GM19397 (cell line): ENCODE results near the gene DCTN2.
A peak's percentile ranks its signal among the peaks of the same experiment; 100 is the strongest.
"Not testable (repeated sequence)": the region's sequence is repeated elsewhere in the genome, so short reads cannot be mapped to it uniquely, and the experiment has no call there.

Experiments
- ATAC-seq: cut with Tn5 transposase; IDR thresholded peaks from one replicate; pipeline ENCODE4 v1.9.1; 2021; ENCODE audit warnings: mild to moderate bottlenecking, moderate library complexity; ENCODE audit not compliant: unreplicated experiment

The DCTN2 gene

DNA sequence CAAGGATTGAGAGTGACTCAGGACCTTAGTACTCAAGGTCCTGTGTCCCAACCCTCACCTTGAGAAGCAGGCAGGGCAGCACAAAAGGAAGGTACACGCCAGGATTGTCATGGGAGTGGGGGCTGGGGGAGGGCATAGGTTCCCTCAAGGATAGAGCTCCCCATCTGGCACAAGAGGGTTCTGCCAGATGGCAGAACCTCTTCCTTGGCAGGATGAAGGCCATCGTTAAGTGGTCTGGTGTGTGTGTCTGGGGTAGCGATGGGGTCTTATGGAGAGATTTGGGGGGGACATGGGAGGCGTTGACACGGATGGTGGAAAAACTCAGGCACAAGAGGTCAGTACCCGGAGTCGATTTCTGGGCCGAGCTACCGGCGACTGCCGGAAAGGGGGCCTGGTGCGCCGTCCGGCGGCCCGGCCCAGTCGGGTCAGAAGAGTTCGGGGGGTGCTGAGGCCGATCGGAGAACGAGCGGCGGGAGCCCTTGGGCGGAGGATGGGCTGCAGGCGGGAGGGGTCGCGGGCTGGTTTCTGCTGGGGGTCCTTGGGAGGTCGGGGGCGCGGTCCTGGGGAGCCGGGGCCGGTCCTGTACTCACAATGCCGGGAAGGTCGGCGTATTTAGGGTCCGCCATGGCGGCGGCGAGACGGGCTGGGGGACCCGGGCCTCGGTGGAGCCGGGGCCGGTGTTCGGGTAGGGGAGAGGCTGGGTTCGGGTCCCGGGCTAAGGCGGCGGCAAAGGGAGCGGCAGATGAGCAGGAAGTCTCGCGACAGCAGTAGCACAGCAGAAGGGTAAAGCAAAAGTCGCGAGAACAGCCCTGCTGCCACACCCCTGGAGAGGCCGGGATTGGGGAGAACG, at the start of gene DCTN2:
Gene DCTN2, minus strand, starts transcription at position 755 of the 850 bp plus-strand sequence. Its CDS starts 129 bp downstream, at position 626.
- ATAC-seq: peak; percentile 97

DNA sequence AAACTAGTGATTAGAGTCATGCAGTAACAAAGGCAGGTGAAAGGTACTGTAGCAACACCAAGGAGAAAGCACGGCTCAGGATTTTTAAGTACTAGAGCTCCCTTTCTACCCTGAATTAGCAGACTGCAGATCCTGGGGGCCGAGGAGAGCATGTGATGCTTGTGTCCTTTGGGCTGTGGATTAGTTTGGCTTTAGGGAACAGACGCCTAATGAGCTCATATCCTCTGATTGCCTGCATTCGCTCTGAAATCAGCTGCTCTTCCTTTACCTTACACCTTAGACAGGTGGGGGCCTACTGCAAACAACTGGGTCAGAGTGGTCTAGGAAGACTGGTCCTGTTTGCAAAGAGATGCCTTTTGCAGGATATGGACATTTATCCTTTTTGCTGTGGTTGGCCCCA, 46.2 kb upstream of the DCTN2 start:
- ATAC-seq: no peak

DNA sequence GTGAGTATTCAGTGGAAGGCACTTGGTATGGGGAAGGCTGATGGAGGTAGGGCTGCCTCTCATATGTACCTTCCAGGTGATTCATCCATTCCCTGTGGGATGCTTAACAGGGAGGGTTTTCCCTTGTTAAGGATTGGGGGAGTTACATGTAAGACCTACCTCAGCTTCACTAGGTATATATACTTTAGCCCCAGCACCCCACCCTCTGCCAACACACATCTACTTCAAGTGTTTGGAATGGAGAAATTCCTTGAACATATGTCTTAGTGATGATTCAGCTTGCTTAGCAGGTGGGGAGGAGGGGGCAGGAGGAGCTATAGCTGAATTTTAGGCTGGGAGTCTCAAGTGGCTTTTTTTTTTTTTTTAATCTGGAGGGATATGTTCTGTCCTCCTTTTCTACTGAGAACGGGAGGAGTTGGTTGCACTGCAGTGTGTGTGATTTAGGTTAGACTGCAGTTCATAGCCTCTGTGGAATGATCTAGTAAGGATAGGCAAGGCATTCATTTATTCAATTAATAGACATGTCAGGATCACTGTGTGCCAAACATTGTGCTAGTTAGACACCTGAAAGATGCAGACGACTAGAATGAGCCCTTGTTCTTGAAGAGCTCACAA, 45.7 kb upstream of the DCTN2 start:
- no peak for ATAC-seq

DNA sequence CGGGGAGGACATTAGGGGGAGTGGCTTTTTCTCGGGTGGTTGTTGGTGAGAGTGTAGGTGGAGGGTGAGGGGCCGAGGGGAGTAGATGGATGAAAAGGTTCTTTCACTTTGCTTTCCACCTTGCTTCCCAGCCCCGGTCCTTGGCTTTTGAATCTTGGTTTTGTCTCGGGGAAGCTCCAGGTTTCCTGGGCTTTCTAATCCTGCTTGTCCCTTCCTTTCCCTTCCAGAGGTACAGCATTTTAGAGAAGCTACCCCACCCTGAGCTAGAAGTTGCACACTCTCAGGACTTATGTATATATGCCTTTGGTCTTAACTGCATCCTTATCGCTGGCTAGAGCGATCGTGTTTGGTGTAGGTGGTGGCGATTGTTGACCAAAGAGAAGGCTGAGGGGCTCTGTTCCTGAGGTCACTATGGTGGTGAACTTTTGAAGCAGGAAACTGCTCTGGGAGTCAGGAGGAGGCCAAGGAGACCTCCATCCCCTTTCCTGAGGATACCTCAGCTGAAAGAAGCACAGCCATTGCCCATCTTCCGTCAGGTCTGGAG, 44.9 kb upstream of the DCTN2 start:
- ATAC-seq: no peak

DNA sequence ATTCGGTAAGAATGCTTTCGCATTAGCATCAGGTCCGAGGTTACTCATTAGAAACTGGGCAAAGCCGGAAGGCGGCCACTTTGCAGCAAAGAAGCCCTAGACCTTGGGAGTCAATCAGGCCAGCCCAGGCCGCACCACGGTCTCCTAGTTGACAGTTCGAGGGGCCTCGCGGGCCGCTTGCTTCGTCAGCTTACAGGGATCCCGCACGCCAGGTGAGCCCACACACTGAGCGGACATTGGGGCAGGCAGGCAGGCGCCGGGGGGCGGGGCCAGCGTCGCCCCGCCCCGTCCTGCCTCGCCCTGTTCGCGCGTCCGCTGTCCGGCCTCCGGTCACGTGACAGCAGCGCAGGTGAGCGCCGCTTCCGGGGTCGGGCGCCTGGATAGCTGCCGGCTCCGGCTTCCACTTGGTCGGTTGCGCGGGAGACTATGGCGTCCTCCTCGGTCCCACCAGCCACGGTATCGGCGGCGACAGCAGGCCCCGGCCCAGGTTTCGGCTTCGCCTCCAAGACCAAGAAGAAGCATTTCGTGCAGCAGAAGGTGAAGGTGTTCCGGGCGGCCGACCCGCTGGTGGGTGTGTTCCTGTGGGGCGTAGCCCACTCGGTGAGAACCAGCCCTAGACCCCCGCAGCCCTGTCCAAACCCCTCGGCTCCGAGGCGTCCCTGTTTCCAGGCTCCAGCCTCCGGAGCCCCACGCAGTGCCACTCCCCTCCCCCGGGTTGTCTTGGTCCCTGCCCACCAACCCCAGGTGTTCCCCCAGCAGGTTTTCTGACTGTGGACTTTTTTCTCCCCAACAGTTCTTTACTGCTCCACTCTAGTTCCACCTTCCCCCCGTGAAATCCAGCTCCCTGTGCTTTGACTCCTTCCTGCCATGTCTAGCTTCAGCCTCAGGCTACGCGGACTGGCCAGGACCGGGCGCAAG, 44.1 kb upstream of the DCTN2 start, which contains the start of gene PIP4K2C:
Gene PIP4K2C, plus strand, starts transcription at position 329 of the 918 bp plus-strand sequence. Its CDS starts 98 bp downstream, at position 427.
- ATAC-seq: peak; percentile 97

DNA sequence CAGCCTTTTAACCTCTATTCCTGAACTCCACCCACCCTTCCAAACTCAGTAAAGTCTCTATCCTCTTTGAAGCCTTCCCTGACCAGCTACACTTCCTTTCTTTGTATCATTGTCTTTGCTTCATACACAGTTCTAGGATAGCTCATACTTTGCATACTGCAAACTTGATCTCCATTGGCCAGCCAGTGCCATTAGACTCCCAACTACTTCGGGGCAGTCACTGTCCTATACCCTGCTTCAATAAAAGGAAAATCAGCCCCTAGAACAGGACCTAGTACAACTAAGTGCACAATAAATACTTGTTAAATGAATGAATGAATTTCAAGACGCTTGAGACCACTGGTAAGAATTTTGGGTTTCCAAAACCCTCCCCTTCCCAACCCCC, 43.5 kb upstream of the DCTN2 start:
- no peak for ATAC-seq

DNA sequence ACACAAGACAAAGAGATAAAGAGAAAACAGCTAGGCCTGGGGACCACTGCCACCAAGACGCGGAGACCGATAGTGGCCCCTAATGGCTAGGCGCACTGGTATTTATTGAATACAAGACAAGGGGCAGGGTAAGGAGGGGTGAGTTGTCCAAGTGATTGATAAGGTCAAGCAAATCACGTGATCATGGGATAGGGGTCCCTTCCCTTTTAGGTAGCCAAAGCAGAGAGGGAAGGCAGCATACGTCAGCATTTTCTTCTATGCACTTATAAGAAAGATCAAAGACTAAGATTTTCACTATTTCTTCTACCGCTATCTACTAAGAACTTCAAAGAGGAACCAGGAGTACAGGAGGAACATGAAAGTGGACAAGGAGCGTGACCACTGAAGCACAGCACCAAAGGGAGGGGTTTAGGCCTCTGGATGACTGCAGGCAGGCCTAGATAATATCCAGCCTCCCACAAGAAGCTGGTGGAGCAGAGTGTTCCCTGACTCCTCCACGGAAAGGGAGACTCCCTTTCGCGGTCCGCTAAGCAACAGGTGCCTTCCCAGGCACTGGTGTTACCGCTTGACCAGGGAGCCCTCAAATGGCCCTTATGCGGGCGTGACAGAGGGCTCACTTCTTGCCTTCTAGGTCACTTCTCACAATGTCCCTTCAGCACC, 42.1 kb upstream of the DCTN2 start:
- not testable (repeated sequence) for ATAC-seq

DNA sequence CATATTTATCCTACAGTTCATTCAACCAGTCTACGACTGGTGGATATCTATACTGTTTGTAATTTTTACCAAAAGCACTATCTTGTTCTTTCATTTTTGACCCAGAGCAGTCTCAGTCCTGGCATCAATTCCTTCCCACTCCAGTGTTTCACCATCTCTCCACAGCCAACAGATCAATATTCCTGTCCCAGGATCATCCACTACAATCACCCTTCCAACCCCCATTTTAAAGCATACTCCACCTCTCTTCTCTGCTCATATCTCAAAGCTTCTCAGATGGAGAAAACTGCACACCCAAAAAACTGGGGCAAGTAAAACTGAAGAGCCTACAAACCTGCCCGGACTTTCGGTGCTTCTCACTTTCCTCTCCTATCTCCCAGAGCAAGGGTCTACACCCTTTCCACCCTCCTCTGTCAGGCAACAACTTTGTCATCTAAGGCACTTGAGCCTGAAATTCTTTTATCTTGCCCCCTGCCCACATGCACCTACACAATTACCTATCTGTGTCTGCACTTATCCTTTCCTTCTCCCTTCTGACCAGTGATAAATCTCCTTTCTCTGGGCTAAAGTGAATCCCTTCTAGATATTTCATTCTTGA, 39.9 kb upstream of the DCTN2 start:
- no peak for ATAC-seq

DNA sequence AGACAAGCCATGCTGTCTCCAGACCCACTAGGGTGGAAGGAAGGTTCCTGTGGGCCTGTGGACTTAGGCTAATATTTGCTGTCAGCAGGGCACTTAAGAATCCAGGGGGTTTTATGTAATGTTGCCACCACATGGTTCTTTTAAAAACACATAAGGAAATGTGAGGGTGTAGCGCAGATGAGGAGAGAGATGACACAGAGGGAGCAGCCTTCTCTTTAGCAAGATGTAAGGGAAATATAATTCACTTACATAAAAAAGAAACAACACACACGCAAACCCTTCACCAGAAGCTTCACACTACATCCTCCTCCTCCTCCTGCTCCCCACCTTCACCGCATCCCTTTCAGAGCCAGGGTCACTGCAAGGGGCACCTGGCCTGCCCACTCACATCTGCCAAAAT, 39.1 kb upstream of the DCTN2 start:
- ATAC-seq: no peak

DNA sequence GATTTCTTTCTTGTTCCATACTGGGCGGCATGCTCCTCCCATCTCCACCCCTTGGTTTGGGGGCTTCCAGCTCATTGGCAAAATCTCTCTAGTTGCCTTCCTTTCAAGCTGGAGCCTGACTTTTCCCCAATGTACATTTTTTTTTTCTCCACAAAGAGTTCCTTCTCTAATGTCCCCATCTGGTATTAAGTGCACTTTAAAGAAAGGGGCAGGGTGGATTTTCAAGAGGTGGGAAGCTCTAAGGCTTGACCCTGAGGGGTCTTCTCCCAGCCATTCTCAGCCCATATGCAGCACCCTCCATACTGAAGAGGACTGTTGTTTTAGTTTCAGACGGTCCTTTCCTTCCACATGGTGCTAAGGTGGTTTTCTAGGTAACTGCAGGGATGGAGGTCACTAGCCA, 38.2 kb upstream of the DCTN2 start:
- ATAC-seq: no peak

DNA sequence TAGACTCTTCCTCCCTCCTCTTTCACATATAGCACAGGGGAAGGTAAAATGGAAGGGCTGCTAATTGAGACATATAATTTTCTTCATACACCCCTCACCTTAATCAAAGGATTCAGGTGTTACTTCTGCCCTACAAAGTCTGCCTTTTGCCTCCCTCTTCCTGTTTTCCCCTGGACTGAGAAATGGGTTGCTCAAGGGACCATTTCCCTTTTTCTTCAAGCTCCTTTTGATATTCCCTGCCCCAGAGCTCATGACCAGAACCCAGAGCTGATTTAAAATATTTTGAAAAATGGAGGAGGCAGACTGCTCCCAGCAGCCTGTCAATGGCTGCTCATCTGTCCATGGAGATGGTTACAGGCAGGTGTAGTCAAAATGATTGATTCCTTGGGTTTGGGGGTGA, 37.7 kb upstream of the DCTN2 start:
- ATAC-seq: no peak

DNA sequence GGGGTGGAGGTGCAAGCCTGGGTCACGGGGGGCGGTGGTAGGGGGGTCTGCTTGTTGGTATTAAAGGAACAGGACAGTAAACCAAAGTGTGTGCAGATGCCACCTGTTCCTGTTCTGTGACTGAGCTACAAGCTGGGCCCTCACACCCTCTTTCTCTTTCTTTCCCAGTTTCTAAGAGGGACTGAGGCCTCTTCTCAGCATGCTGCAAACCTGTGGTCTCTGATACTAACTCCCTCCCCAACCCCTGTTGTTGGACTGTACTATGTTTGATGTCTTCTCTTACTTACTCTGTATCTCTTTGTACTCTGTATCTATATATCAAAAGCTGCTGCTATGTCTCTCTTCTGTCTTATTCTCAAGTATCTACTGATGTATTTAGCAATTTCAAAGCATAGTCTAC, 37.1 kb upstream of the DCTN2 start:
- no peak for ATAC-seq

DNA sequence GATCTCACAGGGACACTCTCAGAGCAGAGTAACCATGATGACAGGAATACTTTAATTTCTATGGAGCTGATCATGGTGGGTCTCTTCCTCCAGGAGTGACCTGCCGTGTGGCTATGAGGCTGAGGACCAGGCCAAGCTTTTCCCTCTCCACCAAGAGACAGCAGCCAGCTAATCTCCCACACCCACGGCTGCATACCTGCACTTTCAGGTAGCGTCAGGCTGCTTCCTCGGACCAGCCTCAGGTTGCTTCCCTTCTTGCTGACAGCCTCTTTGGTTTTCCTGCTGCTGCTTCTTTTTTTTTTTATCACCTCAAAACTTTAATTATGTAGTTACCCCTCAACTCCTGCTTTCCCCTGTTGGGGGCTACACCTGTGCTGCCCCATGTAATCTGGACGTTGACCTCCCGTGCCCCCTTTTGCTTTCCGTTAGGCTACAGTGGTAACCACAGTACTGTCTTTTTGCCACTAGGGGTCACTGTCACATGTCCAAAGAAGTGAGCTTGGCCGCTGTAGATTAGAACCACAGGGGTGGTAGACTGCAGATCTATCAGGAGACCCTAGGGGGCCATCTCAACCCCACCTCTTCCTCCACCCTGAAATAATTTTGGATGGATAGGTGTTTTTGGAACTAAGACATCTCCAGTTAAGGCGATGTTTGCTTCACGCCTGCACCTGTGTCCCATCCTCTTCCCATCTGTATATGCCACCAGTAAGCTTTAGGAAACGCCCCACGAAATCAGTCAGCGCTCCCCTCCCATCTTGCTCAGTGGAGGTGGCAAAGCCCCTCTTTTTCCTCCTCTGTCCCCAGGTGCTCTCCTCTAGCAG, 36.2 kb upstream of the DCTN2 start:
- peak; percentile 89 for ATAC-seq

DNA sequence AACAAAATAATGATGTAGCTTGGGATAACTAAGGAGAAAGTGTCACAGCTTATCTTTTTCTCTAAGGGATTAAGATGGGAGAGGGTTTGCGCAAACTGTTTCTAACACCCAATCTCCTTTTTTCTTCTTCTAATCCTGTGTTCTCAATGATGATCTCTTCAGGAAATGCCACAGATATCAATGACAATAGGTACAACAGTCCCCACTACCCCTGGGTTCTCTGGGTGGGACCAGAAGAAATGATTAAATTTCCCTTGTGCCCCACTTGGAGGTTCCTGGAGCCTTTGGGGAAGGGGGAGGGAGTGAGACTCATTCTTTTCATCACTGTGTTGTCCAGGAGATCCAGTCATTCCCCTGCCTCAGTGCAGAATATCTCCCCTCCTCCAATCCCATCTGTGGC, 35.4 kb upstream of the DCTN2 start:
- ATAC-seq: no peak

DNA sequence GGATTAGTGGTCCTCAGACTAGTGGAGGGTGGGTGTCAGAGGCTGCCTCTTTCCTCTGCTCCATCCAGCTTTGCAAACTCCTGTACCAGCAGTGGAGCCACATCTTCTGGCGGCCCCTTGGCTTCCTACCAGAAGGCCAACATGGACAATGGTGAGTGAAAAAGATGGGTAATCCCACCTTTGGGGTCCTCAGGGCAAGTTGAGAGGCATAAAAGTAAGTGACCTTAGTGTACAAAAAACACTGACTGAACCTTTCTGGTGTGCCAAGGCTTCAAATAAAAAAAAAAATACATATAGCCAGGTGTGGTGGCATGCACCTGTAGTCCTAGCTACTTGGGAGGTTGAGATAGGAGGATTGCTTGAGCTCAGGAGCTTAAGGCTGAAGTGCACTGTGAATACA, 34.8 kb upstream of the DCTN2 start:
- ATAC-seq: no peak

DNA sequence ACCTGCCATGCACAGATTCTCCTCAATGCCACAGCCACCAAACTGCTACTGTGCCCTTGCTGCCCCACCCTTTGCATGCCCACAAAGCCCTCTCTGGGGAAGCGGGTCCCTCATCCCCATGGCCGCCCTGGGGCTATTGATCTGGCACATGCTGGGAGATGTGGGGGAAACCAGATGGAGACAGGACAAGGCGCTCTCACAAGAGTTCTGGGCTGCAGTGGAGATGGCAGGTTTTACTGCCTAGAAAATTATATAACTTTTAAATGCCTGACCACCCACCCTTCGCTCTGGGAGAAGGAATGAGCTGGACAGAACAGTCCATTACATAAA, 33.4 kb upstream of the DCTN2 start:
- ATAC-seq: no peak

DNA sequence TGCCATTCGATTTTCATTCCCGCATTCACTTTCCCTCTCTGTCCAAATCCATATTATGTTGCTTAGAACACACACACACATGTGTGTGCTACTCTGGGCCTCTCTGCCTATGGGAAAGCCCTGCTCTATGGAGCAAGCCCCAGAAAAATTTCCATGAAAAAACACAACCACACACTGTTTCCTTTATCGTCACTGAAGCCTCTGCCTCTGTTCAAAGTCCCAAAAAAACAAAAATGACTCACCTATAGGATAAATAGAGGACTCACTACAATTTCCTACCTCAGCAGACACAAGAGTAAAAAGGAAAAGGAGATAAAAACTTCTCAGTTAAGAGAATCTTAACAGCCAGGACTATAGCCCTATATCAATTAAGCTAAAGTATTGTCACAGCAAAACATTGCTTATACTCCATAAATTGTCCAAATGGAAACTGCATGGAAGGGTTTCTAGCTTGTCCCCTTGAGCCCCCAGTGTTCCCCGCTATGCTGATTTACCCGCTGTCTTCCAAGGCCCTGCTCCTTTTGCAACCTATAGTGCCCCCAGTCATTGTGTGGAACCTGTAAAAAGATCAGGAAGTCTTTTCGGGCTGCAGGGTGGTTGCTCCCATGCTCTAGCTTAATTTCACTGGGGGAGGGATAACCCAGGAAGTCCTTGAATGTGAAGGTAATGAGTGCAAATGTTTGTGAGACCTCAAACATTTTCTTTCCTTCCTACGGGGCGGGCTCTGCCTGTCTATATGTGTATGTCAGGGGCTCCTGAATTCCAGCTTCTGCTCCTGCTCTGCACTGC, 32.9 kb upstream of the DCTN2 start:
- ATAC-seq: no peak

DNA sequence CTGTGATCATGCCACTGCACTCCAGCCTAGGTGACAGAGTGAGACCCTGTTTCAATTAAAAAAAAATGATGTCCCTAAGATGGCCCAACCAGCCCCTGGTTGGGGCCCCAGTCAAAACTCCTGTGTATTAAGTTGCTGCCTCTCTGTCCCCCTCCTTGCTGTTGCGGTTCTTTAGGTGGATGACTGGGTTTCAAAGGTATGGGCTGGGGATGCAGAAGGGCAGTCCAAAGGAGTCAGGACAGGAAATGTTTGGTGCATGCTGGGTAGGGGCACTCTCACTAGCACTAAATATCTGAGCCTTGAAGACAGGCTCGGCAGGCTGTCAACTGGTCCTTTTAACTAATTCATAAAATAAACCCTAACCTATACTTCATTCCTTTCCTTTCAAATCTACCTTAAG, 32.0 kb upstream of the DCTN2 start:
- no peak for ATAC-seq
